Brain microvascular endothelial cell (primary cell): ENCODE data around the gene USH2A.

Source experiments
- DNase-seq: peaks from one replicate; pipeline ENCODE4 v3.0.0-alpha.2; 2020
- H3K27ac ChIP-seq: fragments of 250-450 bp; sonication (Bioruptor Pico); 2 replicates; pipeline ENCODE4 v1.5.1; 2020; ENCODE audit warnings: mild to moderate bottlenecking, moderate library complexity
- H3K27me3 ChIP-seq: fragments of 250-450 bp; sonication (Bioruptor Pico); replicated peaks from 2 replicates; pipeline ENCODE4 v1.5.1; 2020; ENCODE audit warnings: mild to moderate bottlenecking
- H3K36me3 ChIP-seq: fragments of 250-450 bp; sonication (Bioruptor Pico); replicated peaks from 2 replicates; pipeline ENCODE4 v1.5.1; 2020; ENCODE audit warnings: mild to moderate bottlenecking
- H3K4me3 ChIP-seq: 2 replicates; pipeline ENCODE4 v1.5.1; 2011; ENCODE audit warnings: low read depth, mild to moderate bottlenecking, control low read depth, low read length, moderate library complexity
- CTCF ChIP-seq: IDR thresholded peaks from 2 replicates; pipeline ENCODE4 v1.5.1; 2011; ENCODE audit warnings: low read depth, mild to moderate bottlenecking, moderate library complexity, low read length, control low read depth, inconsistent platforms; ENCODE audit errors: missing control alignments
- in situ Hi-C: cut with HindIII; loops from 2 replicates; pipeline ENCODE4 v1.10.0; 2017; ENCODE audit warnings: low sequenced_read_pairs, low pct_ligation_motif_present

Gene USH2A

DNA sequence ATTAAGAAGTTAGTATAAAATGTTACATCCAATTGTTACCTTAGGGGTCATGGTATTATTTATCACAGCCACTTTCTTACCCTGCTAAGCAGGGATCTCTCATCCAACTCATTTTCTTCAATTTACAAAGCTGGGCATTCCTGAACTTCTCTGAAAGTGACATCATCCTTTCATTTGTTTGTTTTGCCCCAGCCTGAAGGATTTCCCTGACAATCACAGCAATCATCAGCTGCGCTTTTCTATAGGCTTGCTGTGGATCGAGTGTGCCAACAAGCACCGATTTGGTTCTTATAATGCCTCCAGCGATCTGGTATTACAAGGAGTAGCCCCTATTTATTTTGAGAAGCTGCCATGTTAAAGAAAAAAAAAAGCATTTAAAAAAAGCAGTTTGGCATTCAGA lies 240.2 kb downstream of the USH2A start:
- H3K27ac ChIP-seq, result no peak overlapping the region
- DNase-seq, result peak; percentile 23
- H3K4me3 ChIP-seq, result no peak overlapping the region
- no peak for TF ChIP-seq CTCF
- H3K27me3 ChIP-seq, result no peaks in the 10 kb centered on the region
- H3K36me3 ChIP-seq, result no peaks in the 10 kb centered on the region
- in situ Hi-C loops, result no loop called here

DNA sequence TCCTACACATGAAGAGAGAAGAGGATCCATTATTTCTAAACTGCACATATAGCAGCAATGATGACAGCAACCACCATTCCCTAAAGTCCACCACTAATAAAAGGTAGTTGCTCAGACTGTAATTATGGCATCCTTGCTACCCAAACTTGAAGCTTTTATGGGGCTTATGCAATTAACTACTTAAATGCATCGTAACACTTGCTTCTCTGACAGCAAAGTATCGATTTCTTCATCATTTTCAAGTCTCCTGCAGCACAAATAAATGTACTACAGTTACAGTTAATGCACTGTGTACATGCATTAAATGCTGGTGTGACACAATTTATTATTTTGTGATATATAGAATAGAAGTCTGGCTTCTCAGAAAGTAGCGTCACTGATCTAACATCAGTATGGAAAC lies 241.7 kb downstream of the USH2A start:
- no peak for DNase-seq
- no peaks in the 10 kb centered on the region for H3K36me3 ChIP-seq
- no peaks in the 10 kb centered on the region for H3K27me3 ChIP-seq
- H3K27ac ChIP-seq, result no peak overlapping the region
- TF ChIP-seq CTCF, result no peak
- H3K4me3 ChIP-seq, result no peak overlapping the region
- in situ Hi-C loops, result no loop called here

DNA sequence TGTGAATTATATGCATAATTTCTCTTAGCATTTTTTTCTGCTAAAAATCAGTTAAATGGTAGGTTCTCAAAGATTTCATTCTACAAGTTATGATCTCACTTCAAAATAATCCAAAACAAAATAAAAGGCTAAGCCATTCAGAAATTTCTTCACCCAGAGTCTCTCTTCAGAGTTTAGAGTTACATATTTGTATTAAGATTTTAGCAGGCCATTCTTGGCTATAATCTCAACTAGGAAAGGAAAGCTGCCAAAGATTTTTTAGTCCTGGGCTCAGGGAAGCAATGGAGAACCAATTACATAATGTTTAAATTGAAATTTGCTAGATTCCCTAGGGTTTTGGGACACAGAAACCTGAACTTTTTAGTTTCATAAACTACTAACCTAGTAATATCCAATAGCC lies 245.0 kb downstream of the USH2A start:
- H3K4me3 ChIP-seq, result no peak overlapping the region
- in situ Hi-C loops, result no loop called here
- H3K27ac ChIP-seq, result no peak overlapping the region
- no peak for TF ChIP-seq CTCF
- no peak for DNase-seq
- no peaks in the 10 kb centered on the region for H3K27me3 ChIP-seq
- H3K36me3 ChIP-seq, result no peaks in the 10 kb centered on the region

DNA sequence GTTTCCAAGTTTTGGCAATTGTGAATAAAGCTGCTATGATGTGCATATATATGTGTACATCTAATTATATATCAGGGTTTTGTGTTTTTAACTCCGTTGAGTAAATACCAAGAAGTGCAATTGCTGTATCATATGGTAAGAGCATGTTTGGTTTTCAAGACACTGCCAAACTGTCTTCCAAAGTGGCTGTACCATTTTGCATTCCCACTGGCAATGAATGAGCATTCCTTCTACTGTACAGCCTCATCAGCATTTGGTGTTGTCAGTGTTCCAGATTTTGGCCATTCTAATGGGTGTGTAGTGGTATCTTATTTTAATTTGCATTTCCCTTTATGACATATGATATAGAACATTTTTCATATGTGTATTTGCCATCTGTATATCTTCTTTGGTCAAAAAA lies 246.3 kb downstream of the USH2A start:
- Histone ChIP-seq H3K36me3 (no peaks in the 10 kb centered on the region), H3K27ac (no peak overlapping the region), H3K4me3 (no peak overlapping the region), H3K27me3 (no peaks in the 10 kb centered on the region)
- no peak for TF ChIP-seq CTCF
- DNase-seq, result no peak
- in situ Hi-C loops, result no loop called here

- Histone ChIP-seq H3K36me3 (no peaks in the 10 kb centered on the region), H3K4me3 (no peak overlapping the region), H3K27ac (no peak overlapping the region), H3K27me3 (no peaks in the 10 kb centered on the region)
- TF ChIP-seq CTCF, result peak; percentile 4
- in situ Hi-C loops, result no loop called here
- DNase-seq, result no peak
These were observed 247.5 kb downstream of the USH2A start for GRCh38 chr1:216175714-216176113.

GRCh38 chr1:216173376-216173995 lies 249.8 kb downstream of the USH2A start:
- no peaks in the 10 kb centered on the region for H3K36me3 ChIP-seq
- no peaks in the 10 kb centered on the region for H3K27me3 ChIP-seq
- no peak for TF ChIP-seq CTCF
- no peak overlapping the region for H3K4me3 ChIP-seq
- H3K27ac ChIP-seq, result no peak overlapping the region
- DNase-seq, result no peak
- in situ Hi-C loops, result no loop called here
